ENCODE data around the gene MAP2.

The MAP2 gene

DNA sequence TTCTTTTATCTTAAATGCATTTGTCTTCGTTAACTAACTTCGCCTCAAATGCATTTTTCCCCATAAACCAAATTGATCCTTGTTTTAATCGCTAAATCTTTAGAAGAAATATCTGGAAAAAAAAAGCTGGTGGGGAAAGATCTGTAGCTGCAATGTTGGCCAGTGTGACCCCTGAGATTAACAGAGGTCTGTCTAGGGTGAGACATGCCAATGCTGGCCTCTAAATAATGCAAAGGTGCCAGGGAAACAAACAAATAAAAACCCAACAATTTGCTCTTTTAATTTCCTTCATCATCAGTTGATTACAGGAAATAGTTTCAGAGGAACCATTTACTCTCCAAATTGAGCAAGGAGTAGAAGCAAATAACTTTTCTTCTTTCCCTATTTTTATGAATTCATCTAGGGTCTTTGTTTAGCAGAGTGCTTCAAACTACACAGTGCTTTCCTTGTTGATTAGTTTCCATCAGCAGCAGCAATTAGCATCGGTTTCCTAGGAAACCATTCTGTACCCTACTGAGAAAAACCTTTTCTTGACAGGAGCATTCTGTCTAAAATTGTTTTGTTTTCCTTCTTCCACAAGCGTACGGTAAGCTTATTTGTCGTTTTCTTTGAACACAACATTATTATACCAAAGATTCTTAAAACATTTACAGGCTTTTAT lies 247.3 kb downstream of the MAP2 start:
- no peak overlapping the region for H3K27ac ChIP-seq
- TF ChIP-seq, protein P1, sequence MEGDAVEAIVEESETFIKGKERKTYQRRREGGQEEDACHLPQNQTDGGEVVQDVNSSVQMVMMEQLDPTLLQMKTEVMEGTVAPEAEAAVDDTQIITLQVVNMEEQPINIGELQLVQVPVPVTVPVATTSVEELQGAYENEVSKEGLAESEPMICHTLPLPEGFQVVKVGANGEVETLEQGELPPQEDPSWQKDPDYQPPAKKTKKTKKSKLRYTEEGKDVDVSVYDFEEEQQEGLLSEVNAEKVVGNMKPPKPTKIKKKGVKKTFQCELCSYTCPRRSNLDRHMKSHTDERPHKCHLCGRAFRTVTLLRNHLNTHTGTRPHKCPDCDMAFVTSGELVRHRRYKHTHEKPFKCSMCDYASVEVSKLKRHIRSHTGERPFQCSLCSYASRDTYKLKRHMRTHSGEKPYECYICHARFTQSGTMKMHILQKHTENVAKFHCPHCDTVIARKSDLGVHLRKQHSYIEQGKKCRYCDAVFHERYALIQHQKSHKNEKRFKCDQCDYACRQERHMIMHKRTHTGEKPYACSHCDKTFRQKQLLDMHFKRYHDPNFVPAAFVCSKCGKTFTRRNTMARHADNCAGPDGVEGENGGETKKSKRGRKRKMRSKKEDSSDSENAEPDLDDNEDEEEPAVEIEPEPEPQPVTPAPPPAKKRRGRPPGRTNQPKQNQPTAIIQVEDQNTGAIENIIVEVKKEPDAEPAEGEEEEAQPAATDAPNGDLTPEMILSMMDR (conservative IDR thresholded peaks at IDR 0.05) = no peak

DNA sequence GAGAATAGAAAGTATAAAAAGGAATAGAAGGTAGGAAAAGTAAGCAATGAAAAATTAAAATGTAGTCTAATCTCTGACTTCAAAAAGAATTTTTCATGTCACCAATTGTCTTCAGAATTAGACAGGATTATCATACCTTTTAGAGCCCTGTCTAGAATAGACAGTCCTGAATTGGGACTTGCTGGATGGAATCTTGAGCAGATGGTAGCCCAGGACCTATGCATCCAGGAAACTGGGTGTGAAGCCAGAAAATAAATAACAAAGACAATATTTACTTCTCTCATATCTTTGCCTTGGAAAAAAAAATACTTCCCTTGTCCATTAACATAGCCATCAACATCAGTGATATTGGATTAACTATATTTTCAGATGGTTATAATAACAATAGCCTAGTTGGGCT lies 250.0 kb downstream of the MAP2 start:
- H3K27ac ChIP-seq = no peak overlapping the region
- TF ChIP-seq, protein P1 (conservative IDR thresholded peaks at IDR 0.05) = no peak

DNA sequence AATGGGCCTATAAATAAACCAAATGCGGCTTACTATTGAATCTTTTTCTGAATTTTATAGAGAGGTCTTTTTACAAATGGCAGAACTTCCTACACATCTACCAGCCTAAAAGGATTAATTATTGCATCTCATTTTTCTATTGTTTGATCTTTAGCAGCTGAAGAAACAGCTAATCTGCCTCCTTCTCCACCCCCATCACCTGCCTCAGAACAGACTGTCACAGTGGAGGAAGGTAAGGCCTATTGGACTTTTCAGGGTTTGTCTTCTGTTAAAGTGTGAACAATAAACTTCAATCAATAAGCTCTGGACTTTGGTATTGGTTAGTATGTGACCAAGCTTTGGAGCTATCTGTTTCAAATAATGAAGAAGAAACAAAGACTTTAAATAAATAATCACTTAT lies 256.7 kb downstream of the MAP2 start:
- H3K27ac ChIP-seq = no peak overlapping the region
- TF ChIP-seq, protein P1 (conservative IDR thresholded peaks at IDR 0.05) = no peak

DNA sequence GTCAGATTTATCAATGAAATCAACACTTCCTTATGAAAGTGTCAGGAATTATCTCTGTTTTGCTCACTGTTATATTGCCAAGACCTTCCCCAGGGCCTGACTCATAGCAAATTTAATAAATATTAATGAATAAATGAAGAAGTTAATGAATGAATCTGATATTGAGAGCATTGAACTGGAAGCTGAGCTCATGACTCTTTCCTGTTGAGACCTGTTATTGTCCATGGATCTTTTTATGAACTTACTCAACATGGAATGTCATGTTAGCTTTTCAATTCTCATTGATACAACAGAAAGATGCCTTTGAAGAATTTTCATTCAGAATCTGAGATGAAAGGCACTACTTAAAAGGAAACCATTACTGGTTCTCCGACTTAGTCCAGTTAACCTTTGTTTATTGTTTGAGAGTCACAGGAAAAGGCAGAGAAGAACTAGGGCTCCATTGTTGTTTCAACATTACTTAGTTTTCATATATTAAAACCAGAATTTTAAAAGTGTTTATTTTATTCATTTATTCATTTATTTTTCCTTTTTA lies 257.4 kb downstream of the MAP2 start:
- no peak overlapping the region for H3K27ac ChIP-seq
- TF ChIP-seq, protein P1 (conservative IDR thresholded peaks at IDR 0.05) = no peak

DNA sequence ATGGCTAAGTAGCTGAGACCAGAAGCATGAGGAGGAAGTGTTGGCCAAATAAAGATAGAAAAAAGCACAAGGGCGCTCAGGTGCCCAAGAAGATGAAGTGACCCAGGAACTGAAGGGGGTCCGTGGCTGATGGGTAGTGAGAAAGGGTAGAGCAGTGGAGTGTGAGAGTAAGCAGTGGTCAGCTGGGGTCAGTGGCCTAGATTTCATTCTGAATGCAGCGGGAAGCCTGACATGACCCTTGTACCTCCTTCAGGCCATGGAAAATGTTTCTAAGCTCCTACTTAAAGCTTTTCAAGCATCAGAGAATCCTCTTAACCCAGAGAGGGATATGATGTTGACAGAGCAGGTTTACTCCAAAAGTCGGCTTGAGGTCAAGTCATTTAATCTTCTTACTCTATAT lies 258.8 kb downstream of the MAP2 start:
- TF ChIP-seq, protein P1 (conservative IDR thresholded peaks at IDR 0.05) = no peak
- H3K27ac ChIP-seq = no peak overlapping the region

DNA sequence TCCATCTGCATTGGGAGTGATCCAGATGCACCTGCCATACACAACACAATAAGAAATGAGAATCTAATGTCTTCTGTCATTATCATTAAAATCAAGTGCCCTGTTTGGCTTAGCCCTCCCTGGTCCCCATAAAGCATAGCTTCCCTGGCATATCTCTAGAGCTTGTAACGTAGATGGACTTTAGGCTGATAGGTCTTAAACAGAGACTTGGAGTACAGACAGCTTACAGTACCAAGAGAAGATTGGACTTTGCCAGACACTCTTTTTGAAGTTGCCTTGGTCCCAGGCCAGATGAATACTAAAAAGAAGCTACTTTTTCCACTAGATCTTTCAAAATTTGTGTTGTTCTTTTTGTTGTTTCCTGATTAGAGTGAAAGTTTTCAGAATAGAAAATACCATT lies 261.5 kb downstream of the MAP2 start:
- H3K27ac ChIP-seq = no peak overlapping the region
- TF ChIP-seq, protein P1 (conservative IDR thresholded peaks at IDR 0.05) = no peak

DNA sequence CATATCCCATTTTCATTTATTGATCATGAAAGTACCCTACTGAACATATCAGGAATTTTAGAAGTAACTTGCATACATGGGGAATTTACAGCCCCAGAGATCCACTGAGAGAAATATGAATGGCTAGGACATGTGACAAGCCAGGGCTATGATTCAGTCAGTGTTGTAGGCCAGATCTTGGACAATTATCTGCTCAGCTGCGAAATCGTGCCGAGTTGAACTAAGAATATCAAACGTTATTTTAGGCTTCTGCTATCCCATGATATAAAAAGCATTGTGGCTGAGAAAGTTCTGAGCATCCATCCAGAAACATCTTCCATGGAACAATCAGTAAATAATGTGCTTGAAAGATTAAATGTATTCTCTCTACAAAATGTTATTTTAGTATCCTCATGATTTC lies 262.1 kb downstream of the MAP2 start:
- TF ChIP-seq, protein P1 (conservative IDR thresholded peaks at IDR 0.05) = no peak
- H3K27ac ChIP-seq = no peak overlapping the region
